HG02610 (cell line): ENCODE measurements around the gene IFNGR2.
A peak's percentile ranks its signal among the peaks of the same experiment; 100 is the strongest.
"Not testable (repeated sequence)": the region's sequence is repeated elsewhere in the genome, so short reads cannot be mapped to it uniquely, and the experiment has no call there.

ENCODE experiments used
- ATAC-seq: cut with Tn5 transposase; IDR thresholded peaks from one replicate; pipeline ENCODE4 v1.9.1; 2021; ENCODE audit warnings: mild to moderate bottlenecking, moderate library complexity; ENCODE audit not compliant: unreplicated experiment

The IFNGR2 gene, protein sequence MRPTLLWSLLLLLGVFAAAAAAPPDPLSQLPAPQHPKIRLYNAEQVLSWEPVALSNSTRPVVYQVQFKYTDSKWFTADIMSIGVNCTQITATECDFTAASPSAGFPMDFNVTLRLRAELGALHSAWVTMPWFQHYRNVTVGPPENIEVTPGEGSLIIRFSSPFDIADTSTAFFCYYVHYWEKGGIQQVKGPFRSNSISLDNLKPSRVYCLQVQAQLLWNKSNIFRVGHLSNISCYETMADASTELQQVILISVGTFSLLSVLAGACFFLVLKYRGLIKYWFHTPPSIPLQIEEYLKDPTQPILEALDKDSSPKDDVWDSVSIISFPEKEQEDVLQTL

DNA sequence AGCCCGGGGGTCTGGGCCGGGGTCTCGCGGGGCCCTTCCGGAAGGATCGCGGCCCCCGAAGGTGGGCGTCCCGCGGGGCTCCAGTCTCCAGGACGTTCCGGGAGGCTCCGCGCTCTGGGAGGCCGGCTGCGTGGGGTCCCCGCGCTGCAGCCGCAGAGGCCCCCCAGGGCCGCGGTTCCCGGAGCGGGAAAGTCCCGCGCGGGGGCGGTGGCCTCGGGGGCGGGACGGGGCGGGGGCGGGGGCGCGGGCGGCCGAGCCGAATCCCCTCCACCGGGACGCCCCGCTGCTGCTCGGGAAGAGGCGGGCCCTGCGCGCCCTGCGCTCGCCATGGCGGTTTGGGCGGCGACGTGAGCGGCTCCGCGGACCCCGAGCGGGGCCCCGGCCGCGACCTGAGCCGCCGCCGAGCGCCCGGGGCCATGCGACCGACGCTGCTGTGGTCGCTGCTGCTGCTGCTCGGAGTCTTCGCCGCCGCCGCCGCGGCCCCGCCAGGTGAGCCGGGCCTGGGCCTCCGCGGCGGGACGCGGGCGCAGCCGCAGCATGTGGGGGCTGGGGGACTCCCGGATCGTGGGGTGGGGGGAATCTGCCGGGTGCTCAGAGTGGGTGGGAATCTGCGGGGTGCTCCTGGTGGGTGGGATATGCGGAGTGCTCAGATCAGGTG is at the start of gene IFNGR2:
Gene IFNGR2, plus strand, starts transcription at position 286 of the 658 bp plus-strand sequence. Its CDS starts 131 bp downstream, at position 417.
- no peak for ATAC-seq

DNA sequence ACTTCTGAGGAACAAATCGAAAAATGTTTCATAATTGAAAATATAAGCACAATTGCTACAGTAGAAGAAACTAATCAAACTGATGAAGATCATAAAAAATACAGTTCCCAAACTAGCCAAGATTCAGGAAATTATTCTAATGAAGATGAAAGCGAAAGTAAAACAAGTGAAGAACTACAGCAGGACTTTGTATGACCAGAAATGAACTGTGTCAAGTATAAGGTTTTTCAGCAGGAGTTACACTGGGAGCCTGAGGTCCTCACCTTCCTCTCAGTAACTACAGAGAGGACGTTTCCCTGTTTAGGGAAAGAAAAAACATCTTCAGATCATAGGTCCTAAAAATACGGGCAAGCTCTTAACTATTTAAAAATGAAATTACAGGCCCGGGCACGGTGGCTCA is 47.9 kb upstream of the IFNGR2 start:
- no peak for ATAC-seq

DNA sequence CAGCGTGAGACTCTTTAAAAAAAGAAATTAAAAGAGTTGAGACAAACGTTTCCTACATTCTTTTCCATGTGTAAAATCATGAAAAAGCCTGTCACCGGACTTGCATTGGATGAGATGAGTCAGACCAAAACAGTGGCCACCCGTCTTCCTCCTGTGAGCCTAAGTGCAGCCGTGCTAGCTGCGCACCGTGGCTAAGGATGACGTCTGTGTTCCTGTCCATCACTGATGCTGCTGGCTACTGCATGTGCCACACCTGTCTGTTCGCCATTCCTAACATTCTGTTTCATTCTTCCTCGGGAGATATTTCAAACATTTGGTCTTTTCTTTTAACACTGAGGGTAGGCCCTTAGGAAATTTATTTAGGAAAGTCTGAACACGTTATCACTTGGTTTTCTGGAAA is 47.2 kb upstream of the IFNGR2 start:
- no peak for ATAC-seq

DNA sequence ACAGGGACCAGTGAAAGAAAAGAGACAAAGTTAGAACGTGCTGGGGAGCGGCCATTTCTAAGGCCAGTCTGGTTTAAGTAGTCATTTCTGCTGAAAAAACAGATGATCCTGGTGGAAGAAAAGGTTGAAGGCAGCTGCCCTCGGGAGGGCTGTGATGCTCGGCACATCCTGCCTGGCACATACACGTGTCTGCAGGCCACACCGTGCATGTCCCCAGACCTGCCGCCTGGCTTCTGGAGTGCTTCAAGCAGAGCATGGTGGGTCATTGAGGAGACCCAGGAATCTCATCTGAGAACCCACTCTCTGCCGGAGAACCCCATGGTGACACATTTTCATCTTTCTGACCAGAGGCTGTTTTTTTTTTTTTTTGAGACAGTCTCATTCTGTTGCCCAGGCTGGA is 46.0 kb upstream of the IFNGR2 start:
- no peak for ATAC-seq

DNA sequence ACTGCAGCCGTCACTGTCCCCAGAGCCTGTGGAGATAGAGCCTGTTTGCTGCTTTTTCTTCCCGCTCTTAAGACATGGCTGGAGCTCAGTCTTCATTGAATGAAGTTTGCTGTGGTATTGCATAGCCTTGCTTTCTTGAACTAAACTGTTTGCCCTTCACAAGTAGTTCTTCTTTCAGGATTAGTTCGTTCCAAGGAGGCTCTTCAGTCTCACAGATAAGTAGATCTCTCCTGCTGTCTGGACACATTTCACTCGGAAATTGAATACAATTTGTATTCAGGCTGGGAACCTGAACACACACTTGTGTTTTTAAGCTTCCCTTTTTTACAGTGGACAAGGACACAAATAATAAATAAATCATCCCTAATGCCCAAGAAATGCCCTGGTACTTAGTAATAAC is 43.8 kb upstream of the IFNGR2 start:
- no peak for ATAC-seq

GRCh38 chr21:33360281-33360680 is 42.9 kb upstream of the IFNGR2 start:
- ATAC-seq = no peak

- ATAC-seq = peak; percentile 64
These were observed 42.2 kb upstream of the IFNGR2 start for GRCh38 chr21:33360881-33361602.

DNA sequence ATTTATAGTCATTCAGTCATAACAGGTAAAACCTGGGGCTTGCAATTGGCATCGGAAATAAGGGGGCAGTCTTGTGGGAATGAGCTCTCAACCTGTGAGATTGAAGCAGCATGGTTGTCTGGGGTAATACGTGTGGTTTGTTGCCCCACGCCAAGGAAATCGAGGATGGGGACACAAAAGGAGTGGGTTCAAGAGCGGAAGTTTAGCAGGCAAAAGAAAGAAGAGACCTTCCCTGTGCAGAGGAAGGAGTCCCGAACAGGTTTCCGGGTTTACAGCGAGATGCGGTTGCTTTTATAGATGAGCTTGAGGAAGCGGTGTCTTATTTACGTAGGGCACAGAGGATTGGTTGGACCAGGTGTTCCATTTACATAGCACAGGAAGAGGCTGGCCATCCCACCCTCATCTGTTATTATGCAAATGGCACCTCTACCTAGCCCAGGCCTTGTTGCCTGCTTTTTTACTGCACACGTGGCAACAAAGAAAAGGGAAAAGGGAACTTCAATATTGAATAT is 41.1 kb upstream of the IFNGR2 start:
- peak; percentile 71 for ATAC-seq

DNA sequence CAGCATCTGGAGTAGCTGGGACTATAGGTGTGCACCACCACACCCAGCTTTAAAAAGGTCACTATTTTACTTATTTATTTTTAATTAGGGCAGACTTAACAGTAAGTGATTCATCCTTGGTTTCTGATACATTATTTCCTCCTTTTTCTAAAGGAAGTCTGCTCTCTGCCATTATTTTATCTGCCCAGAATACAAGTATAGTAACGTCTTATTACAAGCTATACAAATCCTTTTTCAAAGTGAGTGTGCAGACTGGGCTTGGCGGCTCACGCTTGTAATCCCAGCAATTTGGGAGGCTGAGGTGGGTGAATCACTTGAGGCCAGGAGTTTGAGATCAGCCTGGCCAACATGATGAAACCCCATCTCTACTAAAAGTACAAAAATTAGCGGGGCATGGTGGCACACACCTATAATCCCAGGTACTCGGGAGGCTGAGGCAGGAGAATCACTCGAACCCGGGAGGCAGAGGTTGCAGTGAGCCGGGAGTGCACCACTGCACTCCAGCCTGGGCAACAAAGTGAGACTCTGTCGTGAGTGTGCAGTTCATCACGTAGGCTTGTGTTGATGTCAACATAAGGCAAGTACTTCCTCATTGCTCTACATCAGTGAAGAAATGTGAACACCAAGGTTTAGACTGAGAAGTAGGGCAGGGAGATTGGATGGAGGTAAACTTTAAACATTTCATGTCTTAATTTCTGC is 39.2 kb upstream of the IFNGR2 start:
- ATAC-seq = not testable (repeated sequence)

- ATAC-seq = no peak
These were observed 38.4 kb upstream of the IFNGR2 start for GRCh38 chr21:33364830-33365229.

GRCh38 chr21:33367309-33367973 is 35.8 kb upstream of the IFNGR2 start:
- ATAC-seq = no peak

- ATAC-seq = no peak
These were observed 35.1 kb upstream of the IFNGR2 start for GRCh38 chr21:33368124-33368523.

- ATAC-seq = no peak
These were observed 34.6 kb upstream of the IFNGR2 start for GRCh38 chr21:33368576-33368975.

GRCh38 chr21:33369586-33369985 is 33.6 kb upstream of the IFNGR2 start:
- no peak for ATAC-seq

GRCh38 chr21:33370305-33370704 is 32.9 kb upstream of the IFNGR2 start:
- no peak for ATAC-seq

- ATAC-seq = no peak
These were observed 31.8 kb upstream of the IFNGR2 start for GRCh38 chr21:33371366-33371765.

DNA sequence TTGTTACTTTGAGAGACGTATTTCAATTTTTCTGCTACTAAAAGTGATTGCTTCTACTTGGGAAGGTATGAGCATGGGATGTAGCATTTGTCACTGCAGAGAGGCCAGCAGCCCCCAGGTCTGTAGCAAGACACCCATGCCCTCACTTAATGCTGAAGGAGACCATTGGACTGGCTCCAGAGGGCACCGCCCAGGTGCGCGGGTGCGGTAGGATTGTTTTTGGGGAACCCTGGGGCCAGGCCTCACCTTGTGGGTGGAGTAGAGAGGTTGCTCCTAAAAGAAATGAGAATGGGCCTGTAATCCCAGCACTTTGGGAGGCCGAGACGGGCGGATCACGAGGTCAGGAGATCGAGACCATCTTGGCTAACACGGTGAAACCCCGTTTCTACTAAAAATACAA is 30.6 kb upstream of the IFNGR2 start:
- no peak for ATAC-seq

GRCh38 chr21:33373451-33373850 is 29.8 kb upstream of the IFNGR2 start:
- no peak for ATAC-seq

DNA sequence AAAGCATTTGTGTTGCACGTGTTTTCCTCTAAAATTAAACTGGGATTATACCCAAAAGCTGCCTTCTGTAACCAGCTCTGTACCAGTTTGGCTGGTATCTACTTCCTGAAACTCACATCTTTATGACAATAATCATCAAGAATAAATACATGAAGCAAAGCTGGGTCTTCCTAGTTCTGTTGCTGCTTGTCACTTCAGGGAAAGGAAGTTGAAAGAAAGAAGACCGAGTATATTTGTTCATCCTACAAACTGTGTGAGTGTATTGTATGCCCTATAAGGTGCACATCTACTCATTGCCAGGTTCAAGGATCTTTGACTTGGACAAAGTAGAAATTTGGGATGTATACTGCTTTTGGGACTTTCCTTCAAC is 29.1 kb upstream of the IFNGR2 start:
- ATAC-seq = no peak

- peak; percentile 45 for ATAC-seq
These were observed 28.6 kb upstream of the IFNGR2 start for GRCh38 chr21:33374450-33375096.
